ENCODE data around the gene SCGB1D2. TPM values are rescaled to one million over a fixed set of nuclear protein-coding genes. Genes with fewer than 3 reads are reported as not detected.

Gene SCGB1D2
- not detected in 5 replicates for total RNA-seq (2022; extraction: Qiagen RNA extraction; ENCODE audit: low read depth)

GRCh38 chr11:62242021-62242420 is at the start of gene SCGB1D2:
Gene SCGB1D2 (plus strand): TSS chr11:62242239. CDS start chr11:62242308, 69 bp downstream.

GRCh38 chr11:62269654-62270278 is 27.7 kb downstream of the SCGB1D2 start, which contains the start of gene SCGB2A2:
Gene SCGB2A2 (plus strand): TSS chr11:62270158. CDS start chr11:62270217, 59 bp downstream.

Other genes starting within 250 kb of the SCGB1D2 start
- gene INCENP, start 118.2 kb upstream of the SCGB1D2 start, total RNA-seq (2022; extraction: Qiagen RNA extraction; ENCODE audit: low read depth) = 48.8 to 59.2 TPM (median 57.7 TPM) in 5 replicates
- not detected in 5 replicates for gene SCGB1D1, start 52.0 kb upstream of the SCGB1D2 start, total RNA-seq (2022; extraction: Qiagen RNA extraction; ENCODE audit: low read depth)
- not detected in 5 replicates for gene SCGB2A1, start 33.6 kb upstream of the SCGB1D2 start, total RNA-seq (2022; extraction: Qiagen RNA extraction; ENCODE audit: low read depth)
- gene SCGB2A2, start 27.9 kb downstream of the SCGB1D2 start, total RNA-seq (2022; extraction: Qiagen RNA extraction; ENCODE audit: low read depth) = not detected in 5 replicates
- gene SCGB1D4, start 56.8 kb downstream of the SCGB1D2 start, total RNA-seq (2022; extraction: Qiagen RNA extraction; ENCODE audit: low read depth) = not detected in 5 replicates
- 10.1 to 16.0 TPM (median 12.6 TPM) in 5 replicates for gene ASRGL1, start 95.2 kb downstream of the SCGB1D2 start, total RNA-seq (2022; extraction: Qiagen RNA extraction; ENCODE audit: low read depth)
- gene SCGB1A1, start 176.8 kb downstream of the SCGB1D2 start, total RNA-seq (2022; extraction: Qiagen RNA extraction; ENCODE audit: low read depth) = not detected in 5 replicates